Measurements from ENCODE around the gene DAPK3.

The DAPK3 gene

GRCh38 chr19:3984584-3984907 is 13.6 kb upstream of the DAPK3 start:
- peaks cover 46% of the 10 kb centered on the region for H3K4me1 ChIP-seq (ENCODE audit: insufficient read depth, low read length, poor library complexity, severe bottlenecking)
- TF ChIP-seq EZH2phosphoT487 (IDR thresholded peaks at IDR 0.05; ENCODE audit: borderline replicate concordance) = no peak
- TF ChIP-seq CTCF (conservative IDR thresholded peaks at IDR 0.05; ENCODE audit: low read length) = no peak
- no peak overlapping the region for H2AFZ ChIP-seq (ENCODE audit: low read length)
- H3K36me3 ChIP-seq (ENCODE audit: insufficient read depth, low read length) = peaks cover 51% of the 10 kb centered on the region
- H3K79me2 ChIP-seq (ENCODE audit: insufficient read depth, low read length) = peaks cover 62% of the 10 kb centered on the region
- peaks cover 9% of the 10 kb centered on the region for H3K27me3 ChIP-seq (ENCODE audit: insufficient read depth, low read length, poor library complexity, severe bottlenecking)
- H3K9me3 ChIP-seq (ENCODE audit: insufficient read depth, low read depth, low read length) = no peaks in the 10 kb centered on the region
- peaks cover 57% of the 10 kb centered on the region for H4K20me1 ChIP-seq (ENCODE audit: insufficient read depth, low read length, poor library complexity, severe bottlenecking)
- H3K9me2 ChIP-seq (replicated peaks; ENCODE audit: low read depth, low read length) = no peaks in the 10 kb centered on the region
- peak overlapping the region; percentile 96 for H3K4me2 ChIP-seq (ENCODE audit: low read depth, low read length, poor library complexity, severe bottlenecking)
- no peaks in the 10 kb centered on the region; the same call in 1 of the 2 replicates for H3F3A ChIP-seq (ENCODE audit: low read depth)
- H3K9ac ChIP-seq (ENCODE audit: low read depth, low read length, poor library complexity, severe bottlenecking) = peak overlapping the region; percentile 98
- peak overlapping the region; percentile 98 for H3K4me3 ChIP-seq (ENCODE audit: low read length, poor library complexity, severe bottlenecking)

- no peaks in the 10 kb centered on the region for H3K9me3 ChIP-seq (ENCODE audit: insufficient read depth, low read depth, low read length)
- H3K9ac ChIP-seq (ENCODE audit: low read depth, low read length, poor library complexity, severe bottlenecking) = peak overlapping the region; percentile 98
- peak overlapping the region; percentile 96 for H3K4me2 ChIP-seq (ENCODE audit: low read depth, low read length, poor library complexity, severe bottlenecking)
- no peaks in the 10 kb centered on the region; the same call in 1 of the 2 replicates for H3F3A ChIP-seq (ENCODE audit: low read depth)
- peaks cover 62% of the 10 kb centered on the region for H4K20me1 ChIP-seq (ENCODE audit: insufficient read depth, low read length, poor library complexity, severe bottlenecking)
- no peak for TF ChIP-seq CTCF (conservative IDR thresholded peaks at IDR 0.05; ENCODE audit: low read length)
- no peak for TF ChIP-seq EZH2phosphoT487 (IDR thresholded peaks at IDR 0.05; ENCODE audit: borderline replicate concordance)
- peaks cover 67% of the 10 kb centered on the region for H3K79me2 ChIP-seq (ENCODE audit: insufficient read depth, low read length)
- no peaks in the 10 kb centered on the region for H3K9me2 ChIP-seq (replicated peaks; ENCODE audit: low read depth, low read length)
- H3K36me3 ChIP-seq (ENCODE audit: insufficient read depth, low read length) = peaks cover 56% of the 10 kb centered on the region
- H2AFZ ChIP-seq (ENCODE audit: low read length) = no peak overlapping the region
- H3K4me1 ChIP-seq (ENCODE audit: insufficient read depth, low read length, poor library complexity, severe bottlenecking) = peaks cover 46% of the 10 kb centered on the region
- H3K27me3 ChIP-seq (ENCODE audit: insufficient read depth, low read length, poor library complexity, severe bottlenecking) = peaks cover 9% of the 10 kb centered on the region
- H3K4me3 ChIP-seq (ENCODE audit: low read length, poor library complexity, severe bottlenecking) = peak overlapping the region; percentile 98
Measured at GRCh38 chr19:3983936-3984583, 13.2 kb upstream of the DAPK3 start.

GRCh38 chr19:3983542-3983914 is 12.6 kb upstream of the DAPK3 start:
- no peaks in the 10 kb centered on the region for H3K9me3 ChIP-seq (ENCODE audit: insufficient read depth, low read depth, low read length)
- peaks cover 66% of the 10 kb centered on the region for H4K20me1 ChIP-seq (ENCODE audit: insufficient read depth, low read length, poor library complexity, severe bottlenecking)
- peaks cover 59% of the 10 kb centered on the region for H3K36me3 ChIP-seq (ENCODE audit: insufficient read depth, low read length)
- peaks cover 9% of the 10 kb centered on the region for H3K27me3 ChIP-seq (ENCODE audit: insufficient read depth, low read length, poor library complexity, severe bottlenecking)
- peak overlapping the region; percentile 96 for H3K4me2 ChIP-seq (ENCODE audit: low read depth, low read length, poor library complexity, severe bottlenecking)
- no peaks in the 10 kb centered on the region; the same call in 1 of the 2 replicates for H3F3A ChIP-seq (ENCODE audit: low read depth)
- no peaks in the 10 kb centered on the region for H3K9me2 ChIP-seq (replicated peaks; ENCODE audit: low read depth, low read length)
- H3K4me1 ChIP-seq (ENCODE audit: insufficient read depth, low read length, poor library complexity, severe bottlenecking) = peaks cover 46% of the 10 kb centered on the region
- H3K79me2 ChIP-seq (ENCODE audit: insufficient read depth, low read length) = peaks cover 69% of the 10 kb centered on the region
- peak overlapping the region; percentile 98 for H3K9ac ChIP-seq (ENCODE audit: low read depth, low read length, poor library complexity, severe bottlenecking)
- H2AFZ ChIP-seq (ENCODE audit: low read length) = no peak overlapping the region
- no peak for TF ChIP-seq EZH2phosphoT487 (IDR thresholded peaks at IDR 0.05; ENCODE audit: borderline replicate concordance)
- TF ChIP-seq CTCF (conservative IDR thresholded peaks at IDR 0.05; ENCODE audit: low read length) = no peak
- peak overlapping the region; percentile 98 for H3K4me3 ChIP-seq (ENCODE audit: low read length, poor library complexity, severe bottlenecking)

All from Loucy (cell line).